ENCODE data around the gene CDS1. TPM values are rescaled to one million over a fixed set of nuclear protein-coding genes. Genes with fewer than 3 reads are reported as not detected.

CDS1 gene
- total and polyA plus RNA-seq, 10 of the 15 experiments (the other 5 are each of a cell fraction or from before 2014, with no cell fraction given) = 0.03 TPM; not detected in 8

GRCh38 chr4:84677995-84678394 lies 95.1 kb downstream of the CDS1 start:
- RAD21 ChIA-PET (ENCODE audit: unreplicated experiment) = no interaction called here
- H3K4me2 ChIP-seq (ENCODE audit: control insufficient read depth, insufficient read depth) = no peak overlapping the region
- no peak overlapping the region for H3K4me3 ChIP-seq
- no peak overlapping the region for H3K27ac ChIP-seq (ENCODE audit: control insufficient read depth, insufficient read depth)
- no peaks in the 10 kb centered on the region for H4K20me1 ChIP-seq (ENCODE audit: control insufficient read depth, insufficient read depth)
- no peaks in the 10 kb centered on the region for H3K4me1 ChIP-seq (ENCODE audit: control insufficient read depth, insufficient read depth, low read length)
- TF ChIP-seq SIN3A (IDR thresholded peaks at IDR 0.05; ENCODE audit: low read depth, low read length) = no peak
- no peak for TF ChIP-seq ZNF217 (IDR thresholded peaks at IDR 0.05)
- TF ChIP-seq USF1 (IDR thresholded peaks at IDR 0.05; ENCODE audit: borderline replicate concordance, extremely low read length, insufficient read depth, low read depth, low read length) = no peak
- no peak for TF ChIP-seq EED (IDR thresholded peaks at IDR 0.05; ENCODE audit: low read depth)
- TF ChIP-seq MAX (IDR thresholded peaks at IDR 0.05; ENCODE audit: low read depth, low read length) = no peak
- no peak for TF ChIP-seq TAF1 (IDR thresholded peaks at IDR 0.05; ENCODE audit: borderline replicate concordance, low read depth, low read length)
- no peak for TF ChIP-seq POLR2AphosphoS5 (IDR thresholded peaks at IDR 0.05; ENCODE audit: low read length)
- no peak for TF ChIP-seq RB1 (IDR thresholded peaks at IDR 0.05; ENCODE audit: borderline replicate concordance)
- TF ChIP-seq IKZF2 (IDR thresholded peaks at IDR 0.05) = no peak
- TF ChIP-seq, protein P1, sequence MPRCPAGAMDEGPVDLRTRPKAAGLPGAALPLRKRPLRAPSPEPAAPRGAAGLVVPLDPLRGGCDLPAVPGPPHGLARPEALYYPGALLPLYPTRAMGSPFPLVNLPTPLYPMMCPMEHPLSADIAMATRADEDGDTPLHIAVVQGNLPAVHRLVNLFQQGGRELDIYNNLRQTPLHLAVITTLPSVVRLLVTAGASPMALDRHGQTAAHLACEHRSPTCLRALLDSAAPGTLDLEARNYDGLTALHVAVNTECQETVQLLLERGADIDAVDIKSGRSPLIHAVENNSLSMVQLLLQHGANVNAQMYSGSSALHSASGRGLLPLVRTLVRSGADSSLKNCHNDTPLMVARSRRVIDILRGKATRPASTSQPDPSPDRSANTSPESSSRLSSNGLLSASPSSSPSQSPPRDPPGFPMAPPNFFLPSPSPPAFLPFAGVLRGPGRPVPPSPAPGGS (IDR thresholded peaks at IDR 0.05; ENCODE audit: borderline replicate concordance, insufficient read depth, low read depth, low read length, poor library complexity, severe bottlenecking) = no peak
- TF ChIP-seq FOXM1 (IDR thresholded peaks at IDR 0.05; ENCODE audit: low read depth, low read length) = no peak
- TF ChIP-seq NBN (IDR thresholded peaks at IDR 0.05) = no peak
- TF ChIP-seq NFYA (IDR thresholded peaks at IDR 0.05; ENCODE audit: borderline replicate concordance, low read depth, low read length) = no peak
- TF ChIP-seq CEBPZ (IDR thresholded peaks at IDR 0.05; ENCODE audit: low read depth, low read length) = no peak
- no peak for TF ChIP-seq CHD4 (IDR thresholded peaks at IDR 0.05)
- TF ChIP-seq KAT2A (conservative IDR thresholded peaks at IDR 0.05; ENCODE audit: control insufficient read depth, low read depth, low read length) = no peak
- no peak for TF ChIP-seq SMARCA5 (IDR thresholded peaks at IDR 0.05)
- no peak for TF ChIP-seq PML (IDR thresholded peaks at IDR 0.05; ENCODE audit: low read length)
- DNase-seq (ENCODE audit: low read depth, low spot score) (no peak), FAIRE-seq (no peak), ATAC-seq (no peak)
- H3K9me3 ChIP-seq (replicated peaks; ENCODE audit: control insufficient read depth, insufficient read depth, low read length) = no peaks in the 10 kb centered on the region
- H2AFZ ChIP-seq (ENCODE audit: control insufficient read depth, low read depth, low read length) = no peak overlapping the region
- no peak overlapping the region for H3K9ac ChIP-seq (ENCODE audit: control insufficient read depth, insufficient read depth, low read length)
- in situ Hi-C loops (cut with MboI) = no loop called here
- no peaks in the 10 kb centered on the region; a peak in 1 of 4 replicates for H3K27me3 ChIP-seq (replicated peaks in 1 of 2; ENCODE audit: control insufficient read depth in 2 of 2, insufficient read depth in 2 of 2, low read length in 1 of 2)
- 44% methylated on average over 5 of the region's 5 CpGs for WGBS (ENCODE audit: insufficient coverage, insufficient replicate concordance, low lambda C conversion rate, missing lambda C conversion rate)
- CTCF ChIA-PET = no interaction called here
- no peaks in the 10 kb centered on the region for H3K36me3 ChIP-seq (ENCODE audit: control insufficient read depth in 2 of 2, insufficient read depth in 2 of 2, low read length in 1 of 2)
- SMC1A ChIA-PET (ENCODE audit: uncharacterized antibody, unreplicated experiment) = no interaction called here
- no peaks in the 10 kb centered on the region for H3K79me2 ChIP-seq (ENCODE audit: control insufficient read depth, insufficient read depth, low read length)
- intact Hi-C loops (cut with micrococcal nuclease; ENCODE audit: unreplicated experiment) = no loop called here
- BruUV-seq (replicated peaks) = no TSS peak
- POLR2A ChIA-PET = interaction anchor here (0.6 kb wide), 1 partner anchor 149 kb away, joined by 3 read pairs; no protein-coding TSS in a partner anchor
